GM12874 (cell line): ENCODE results near the gene ANKMY1.

Source experiments
- TF ChIP-seq, protein P1 (sequence below): IDR thresholded peaks from 2 replicates; pipeline ENCODE4 v1.5.1; 2011; ENCODE audit warnings: low read depth, mild to moderate bottlenecking, control low read depth, low read length, moderate library complexity; ENCODE audit not compliant: insufficient read depth

Gene ANKMY1

DNA sequence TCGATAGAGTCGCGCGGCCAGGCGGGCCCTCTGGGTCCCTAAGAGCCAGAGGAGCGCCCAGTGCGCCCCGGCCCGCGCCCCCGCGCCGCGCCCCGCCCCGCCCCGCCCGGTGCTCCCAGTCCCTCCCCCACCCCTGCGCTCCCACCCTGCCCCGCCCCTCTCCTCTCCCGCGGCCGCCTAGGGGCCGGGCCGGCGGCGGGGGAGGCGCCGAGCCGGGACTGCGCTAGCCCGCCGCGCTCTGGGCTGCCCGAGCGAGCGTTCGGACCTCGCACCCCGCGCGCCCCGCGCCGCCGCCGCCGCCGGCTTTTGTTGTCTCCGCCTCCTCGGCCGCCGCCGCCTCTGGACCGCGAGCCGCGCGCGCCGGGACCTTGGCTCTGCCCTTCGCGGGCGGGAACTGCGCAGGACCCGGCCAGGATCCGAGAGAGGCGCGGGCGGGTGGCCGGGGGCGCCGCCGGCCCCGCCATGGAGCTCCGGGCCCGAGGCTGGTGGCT is 122.3 kb downstream of the ANKMY1 start, which contains the start of gene GPC1:
GPC1 (plus strand) TSS at position 207 of the 491 bp plus-strand sequence; CDS start at position 463, 256 bp downstream.
- TF ChIP-seq, protein P1, sequence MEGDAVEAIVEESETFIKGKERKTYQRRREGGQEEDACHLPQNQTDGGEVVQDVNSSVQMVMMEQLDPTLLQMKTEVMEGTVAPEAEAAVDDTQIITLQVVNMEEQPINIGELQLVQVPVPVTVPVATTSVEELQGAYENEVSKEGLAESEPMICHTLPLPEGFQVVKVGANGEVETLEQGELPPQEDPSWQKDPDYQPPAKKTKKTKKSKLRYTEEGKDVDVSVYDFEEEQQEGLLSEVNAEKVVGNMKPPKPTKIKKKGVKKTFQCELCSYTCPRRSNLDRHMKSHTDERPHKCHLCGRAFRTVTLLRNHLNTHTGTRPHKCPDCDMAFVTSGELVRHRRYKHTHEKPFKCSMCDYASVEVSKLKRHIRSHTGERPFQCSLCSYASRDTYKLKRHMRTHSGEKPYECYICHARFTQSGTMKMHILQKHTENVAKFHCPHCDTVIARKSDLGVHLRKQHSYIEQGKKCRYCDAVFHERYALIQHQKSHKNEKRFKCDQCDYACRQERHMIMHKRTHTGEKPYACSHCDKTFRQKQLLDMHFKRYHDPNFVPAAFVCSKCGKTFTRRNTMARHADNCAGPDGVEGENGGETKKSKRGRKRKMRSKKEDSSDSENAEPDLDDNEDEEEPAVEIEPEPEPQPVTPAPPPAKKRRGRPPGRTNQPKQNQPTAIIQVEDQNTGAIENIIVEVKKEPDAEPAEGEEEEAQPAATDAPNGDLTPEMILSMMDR = no peak

- TF ChIP-seq, protein P1 = no peak
These were observed 122.9 kb downstream of the ANKMY1 start for GRCh38 chr2:240434728-240435456.

DNA sequence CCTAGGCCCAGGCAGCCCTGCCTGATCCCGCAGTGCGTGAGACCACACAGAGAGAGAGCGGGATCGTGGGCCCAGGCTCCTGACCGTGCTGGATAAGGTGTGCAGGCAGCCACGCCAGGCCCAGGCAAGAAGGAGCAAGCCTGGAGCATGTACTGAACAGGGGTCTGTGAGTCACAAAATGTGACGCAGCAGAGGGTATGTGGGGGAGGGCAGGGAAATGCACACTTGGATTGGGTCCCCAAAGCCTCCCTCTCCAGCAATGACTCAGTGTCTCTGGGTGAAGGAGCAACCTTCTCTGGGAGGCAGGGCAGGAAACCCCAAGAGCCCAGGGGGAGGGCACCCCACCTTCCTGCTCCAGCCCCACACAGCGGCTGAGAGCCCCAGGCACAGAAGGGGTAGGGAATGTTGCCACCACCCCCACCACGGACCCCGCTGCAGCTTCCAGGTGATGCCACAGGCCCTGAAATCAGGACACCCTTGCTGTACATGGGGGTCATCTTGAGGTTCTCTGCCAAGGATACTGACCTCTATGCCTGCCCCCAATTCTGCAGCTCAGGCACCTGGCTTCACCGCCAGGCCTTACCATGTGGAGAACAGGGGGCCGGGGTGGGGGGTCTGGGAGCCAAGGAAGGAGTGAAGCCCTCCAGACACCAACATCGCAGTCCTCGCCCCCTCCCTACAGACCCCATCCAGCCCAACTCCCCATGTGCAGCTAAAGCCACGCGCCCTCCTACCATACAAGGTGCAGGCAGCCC is 123.6 kb downstream of the ANKMY1 start:
- TF ChIP-seq, protein P1 = no peak

GRCh38 chr2:240432820-240433801 is 124.7 kb downstream of the ANKMY1 start:
- TF ChIP-seq, protein P1 = no peak

DNA sequence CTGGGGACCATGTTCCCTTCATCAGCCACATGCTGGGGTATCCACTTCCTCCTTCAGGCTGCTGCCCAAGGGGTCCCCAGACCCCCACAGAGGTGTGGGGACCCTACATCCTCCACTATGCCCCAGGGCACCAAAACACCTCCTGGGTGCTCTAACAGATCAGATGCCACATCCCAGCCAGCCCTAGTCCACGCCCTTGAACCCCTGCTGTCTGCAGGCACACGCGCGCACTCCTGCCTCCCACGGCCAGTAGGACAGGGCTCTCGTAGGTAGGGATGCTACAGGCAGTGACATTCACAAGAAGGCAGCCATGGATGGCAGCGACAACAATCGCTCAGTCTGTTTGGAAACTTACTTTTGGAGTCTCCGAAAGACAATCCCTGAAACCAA is 125.4 kb downstream of the ANKMY1 start:
- TF ChIP-seq, protein P1 = no peak

- TF ChIP-seq, protein P1 = no peak
These were observed 125.9 kb downstream of the ANKMY1 start for GRCh38 chr2:240431661-240432424.
